SK-N-SH (cell line): ENCODE measurements around the gene IQSEC3. TPM values are rescaled to one million over a fixed set of nuclear protein-coding genes. Genes with fewer than 3 reads are reported as not detected.
"Not testable (repeated sequence)": the region's sequence is repeated elsewhere in the genome, so short reads cannot be mapped to it uniquely, and the experiment has no call there.

Experiments used
- CTCF ChIA-PET: fragments of 300-600, 350-600 bp; formaldehyde crosslinking; extraction: SDS; loops from one replicate; lab custom pipeline; 2021; lab: Yijun Ruan, JAX
- POLR2A ChIA-PET: fragments of 350-600 bp; sonication (Branson Sonifier 250); formaldehyde crosslinking; extraction: SDS; loops from one replicate; lab custom pipeline; 2020; ENCODE audit warnings: antibody characterized with exemption, inconsistent platforms; lab: Yijun Ruan, JAX
- DNase-seq: peaks from one replicate; pipeline ENCODE4 v3.0.0; 2012
- H2AFZ ChIP-seq: fragments of 200-600 bp; sonication (generic); 2 replicates; pipeline ENCODE4 v1.8.1; 2016; ENCODE audit warnings: antibody characterized with exemption, mild to moderate bottlenecking, low read depth
- H3F3A ChIP-seq: fragments of 200-600 bp; sonication (generic); replicated peaks from 2 replicates; pipeline ENCODE3; 2016; ENCODE audit warnings: antibody characterized with exemption, mild to moderate bottlenecking; ENCODE audit not compliant: insufficient read depth
- H3K27ac ChIP-seq, 2 experiments: fragments of 200-500 bp in 1 of 2; fragments of 200-600 bp in 1 of 2; sonication (Bioruptor generic) in 1 of 2; sonication (generic), shearing (Covaris generic) in 1 of 2; 2 replicates each; pipeline versions ENCODE4 v1.5.1 to v1.6.1; 2014 to 2016; ENCODE audit warnings: low read depth in 2 of 2, inconsistent platforms in 1 of 2, low read length in 1 of 2, mild to moderate bottlenecking in 1 of 2, mixed read lengths in 1 of 2
- H3K27me3 ChIP-seq: fragments of 200-600 bp; sonication (generic), shearing (Covaris generic); 2 replicates; pipeline ENCODE4 v1.6.1; 2016; ENCODE audit warnings: mixed run types; ENCODE audit not compliant: insufficient read depth
- H3K36me3 ChIP-seq, 2 experiments: fragments of 200-500 bp in 1 of 2; fragments of 200-600 bp in 1 of 2; sonication (Bioruptor generic) in 1 of 2; sonication (generic) in 1 of 2; replicated peaks in 1 of 2; 2 replicates each; pipeline versions ENCODE3 to v1.5.1; 2014 to 2016; ENCODE audit warnings: low read length in 1 of 2, mild to moderate bottlenecking in 1 of 2; ENCODE audit not compliant: insufficient read depth in 2 of 2, control insufficient read depth in 1 of 2
- H3K4me1 ChIP-seq, 2 experiments: fragments of 200-500 bp in 1 of 2; fragments of 200-600 bp in 1 of 2; sonication (Bioruptor generic) in 1 of 2; sonication (generic), shearing (Covaris generic) in 1 of 2; 2 replicates each; pipeline versions ENCODE4 v1.5.1 to v1.6.1; 2014 to 2016; ENCODE audit warnings: low read depth in 1 of 2, low read length in 1 of 2, mixed run types in 1 of 2; ENCODE audit not compliant: insufficient read depth in 2 of 2, control insufficient read depth in 1 of 2
- H3K4me2 ChIP-seq: fragments of 200-600 bp; sonication (generic), shearing (Covaris generic); 2 replicates; pipeline ENCODE4 v1.6.1; 2017; ENCODE audit warnings: mixed run types
- H3K4me3 ChIP-seq, 2 experiments: fragments of 200-500 bp in 1 of 2; fragments of 200-600 bp in 1 of 2; sonication (Bioruptor generic) in 1 of 2; sonication (generic), shearing (Covaris generic) in 1 of 2; 2 replicates each; pipeline versions ENCODE4 v1.5.1 to v1.8.1; 2014 to 2016; ENCODE audit warnings: low read depth in 2 of 2, inconsistent platforms in 1 of 2, low read length in 1 of 2, mild to moderate bottlenecking in 1 of 2, mixed read lengths in 1 of 2, moderate library complexity in 1 of 2
- H3K79me2 ChIP-seq: fragments of 200-600 bp; sonication (generic); 2 replicates; pipeline ENCODE4 v1.8.1; 2017; ENCODE audit warnings: mild to moderate bottlenecking; ENCODE audit not compliant: insufficient read depth
- H3K9ac ChIP-seq: fragments of 200-600 bp; sonication (generic); 2 replicates; pipeline ENCODE4 v1.6.1; 2017; ENCODE audit warnings: mixed run types
- H3K9me2 ChIP-seq: fragments of 200-600 bp; sonication (generic); 2 replicates; pipeline ENCODE4 v1.6.1; 2017; ENCODE audit warnings: mixed run types
- H3K9me3 ChIP-seq: fragments of 200-600 bp; sonication (generic); 2 replicates; pipeline ENCODE4 v1.6.1; 2017; ENCODE audit warnings: mixed run types, mild to moderate bottlenecking, moderate library complexity
- H4K20me1 ChIP-seq: fragments of 200-600 bp; sonication (generic); 2 replicates; pipeline ENCODE4 v1.6.1; 2017; ENCODE audit warnings: mild to moderate bottlenecking, mixed run types; ENCODE audit not compliant: insufficient read depth
- RXRA ChIP-seq: IDR thresholded peaks from 2 replicates; pipeline ENCODE4 v1.4.0; 2012; ENCODE audit warnings: low read depth, mild to moderate bottlenecking, borderline replicate concordance
- SIN3A ChIP-seq: IDR thresholded peaks from 2 replicates; pipeline ENCODE4 v1.6.1; 2012; ENCODE audit warnings: low read depth, mild to moderate bottlenecking, low read length, moderate library complexity, borderline replicate concordance
- TCF12 ChIP-seq: IDR thresholded peaks from 2 replicates; pipeline ENCODE4 v1.4.0; 2012
- WGBS: methylation state at CpG from one replicate; pipeline ENCODE4 v1.1.6; 2017; ENCODE audit warnings: low lambda C conversion rate; 5-methylcytosine and 5-hydroxymethylcytosine counted together
- polyA plus RNA-seq, 3 experiments: library from polyadenylated mRNA; depleted of rRNA; stranded (reverse); fragments of >200 nt; gene quantifications; 2 replicates each; pipeline ENCODE4 v1.2.3, GENCODE V29; 2012
- TF ChIP-seq, protein P1 (sequence below): fragments of 150-350 bp; IDR thresholded peaks from 2 replicates; pipeline ENCODE4 v1.6.1; 2016; ENCODE audit warnings: mild to moderate bottlenecking, low read depth, low read length

The IQSEC3 gene
- polyA plus RNA-seq, 1 of the 3 experiments (the other 2 are of a cell fraction): 0.02 TPM

DNA sequence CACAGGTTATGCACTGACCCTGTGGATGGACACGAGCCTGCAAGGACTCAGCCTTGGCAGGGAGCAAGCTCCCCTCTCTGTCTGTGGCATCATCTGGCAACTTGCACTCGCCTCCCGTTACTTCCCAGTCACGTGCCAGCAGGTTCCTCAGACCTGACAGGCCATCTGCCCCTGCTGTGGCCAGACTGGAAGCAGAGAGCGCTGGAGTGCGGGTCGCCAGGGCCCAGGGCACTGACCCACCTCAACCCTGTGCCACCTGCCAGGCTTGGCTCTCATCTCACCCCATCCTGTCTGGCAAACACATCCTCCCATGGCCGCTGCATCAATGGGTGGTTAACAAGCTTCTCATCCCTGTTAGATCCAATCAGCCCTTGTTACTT lies 119.0 kb downstream of the IQSEC3 start:
- Histone ChIP-seq H3K4me2 (no peak overlapping the region), H3K9me3 (no peaks in the 10 kb centered on the region), H3K27me3 (no peaks in the 10 kb centered on the region), H3K9ac (no peak overlapping the region), H3F3A (peaks cover 6% of the 10 kb centered on the region), H3K9me2 (no peaks in the 10 kb centered on the region), H3K27ac (0 out of 4 replicates have a peak overlapping the region, but pooled peaks of 1 of the 2 experiments have one; percentile 8), H3K4me3 (no peak overlapping the region), H3K36me3 (no peaks in the 10 kb centered on the region), H2AFZ (no peak overlapping the region), H4K20me1 (no peaks in the 10 kb centered on the region), H3K79me2 (no peaks in the 10 kb centered on the region), H3K4me1 (peaks cover 7 to 23% of the 10 kb centered on the region in 2 experiments; a peak in 2 of 4 replicates)
- no peak for DNase-seq
- CTCF ChIA-PET: interaction anchor here (1.0 to 1.4 kb wide), 2 partner anchors 9 to 15 kb away, joined by 3 read pairs; no protein-coding TSS in a partner anchor
- TF ChIP-seq TCF12: no peak
- TF ChIP-seq, protein P1, sequence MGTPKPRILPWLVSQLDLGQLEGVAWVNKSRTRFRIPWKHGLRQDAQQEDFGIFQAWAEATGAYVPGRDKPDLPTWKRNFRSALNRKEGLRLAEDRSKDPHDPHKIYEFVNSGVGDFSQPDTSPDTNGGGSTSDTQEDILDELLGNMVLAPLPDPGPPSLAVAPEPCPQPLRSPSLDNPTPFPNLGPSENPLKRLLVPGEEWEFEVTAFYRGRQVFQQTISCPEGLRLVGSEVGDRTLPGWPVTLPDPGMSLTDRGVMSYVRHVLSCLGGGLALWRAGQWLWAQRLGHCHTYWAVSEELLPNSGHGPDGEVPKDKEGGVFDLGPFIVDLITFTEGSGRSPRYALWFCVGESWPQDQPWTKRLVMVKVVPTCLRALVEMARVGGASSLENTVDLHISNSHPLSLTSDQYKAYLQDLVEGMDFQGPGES: no peak
- 33% methylated on average over 1 of the region's 8 CpGs for WGBS
- POLR2A ChIA-PET: interaction anchor here (1.2 kb wide), 1 partner anchor 14 kb away, joined by 4 read pairs; no protein-coding TSS in a partner anchor

DNA sequence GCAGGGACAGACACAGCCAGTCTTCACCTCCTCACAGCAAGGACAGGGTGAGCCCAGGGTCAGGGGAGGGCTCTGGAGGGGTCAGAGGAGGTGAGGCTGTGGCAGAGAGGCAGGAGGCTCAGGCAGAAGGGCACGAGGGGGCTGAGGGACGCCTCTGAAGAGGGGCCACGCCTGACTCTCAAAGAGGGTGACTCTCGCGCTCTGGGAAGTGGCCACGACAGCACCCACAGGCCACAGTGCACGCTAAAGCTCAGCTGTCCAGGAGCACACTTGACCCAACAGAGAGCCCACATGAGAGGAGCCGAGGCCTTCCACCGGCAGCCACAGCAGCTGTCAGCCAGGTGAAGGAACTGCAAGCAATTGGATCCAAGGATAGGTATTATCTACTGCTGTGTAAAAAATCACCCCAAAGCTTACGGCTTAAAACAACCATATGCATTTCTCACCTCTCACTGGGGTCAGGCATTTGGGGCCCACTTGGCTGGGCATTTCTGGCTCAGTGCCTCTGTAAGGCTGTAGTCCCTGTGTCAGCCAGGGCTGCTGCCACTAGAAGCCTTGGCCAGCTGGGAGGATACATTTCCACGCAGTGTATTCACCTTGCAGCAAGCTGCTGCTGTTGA lies 119.5 kb downstream of the IQSEC3 start:
- H3K9me3 ChIP-seq: no peaks in the 10 kb centered on the region
- no peaks in the 10 kb centered on the region for H4K20me1 ChIP-seq
- H3K4me3 ChIP-seq: no peak overlapping the region
- H3K4me1 ChIP-seq: peaks cover 7 to 22% of the 10 kb centered on the region in 2 experiments; a peak in 2 of 4 replicates
- TF ChIP-seq SIN3A (no peak), RXRA (no peak)
- TF ChIP-seq, all 33 proteins: peak for 0
- Histone ChIP-seq H3K27me3 (no peaks in the 10 kb centered on the region), H3K36me3 (no peaks in the 10 kb centered on the region), H3K9ac (no peak overlapping the region), H3K4me2 (no peak overlapping the region), H3K79me2 (no peaks in the 10 kb centered on the region), H3K9me2 (no peaks in the 10 kb centered on the region), H2AFZ (no peak overlapping the region), H3K27ac (no peak overlapping the region), H3F3A (peaks cover 6% of the 10 kb centered on the region)
- POLR2A ChIA-PET: interaction anchor here (1.2 kb wide), 1 partner anchor 13 kb away, joined by 4 read pairs; no protein-coding TSS in a partner anchor
- WGBS: 78% methylated on average over 9 of the region's 11 CpGs
- CTCF ChIA-PET: interaction anchor here (0.6 to 1.4 kb wide), 5 partner anchors 9 to 128 kb away, joined by 3 to 4 read pairs (median 3); no protein-coding TSS in a partner anchor
- DNase-seq: no peak

DNA sequence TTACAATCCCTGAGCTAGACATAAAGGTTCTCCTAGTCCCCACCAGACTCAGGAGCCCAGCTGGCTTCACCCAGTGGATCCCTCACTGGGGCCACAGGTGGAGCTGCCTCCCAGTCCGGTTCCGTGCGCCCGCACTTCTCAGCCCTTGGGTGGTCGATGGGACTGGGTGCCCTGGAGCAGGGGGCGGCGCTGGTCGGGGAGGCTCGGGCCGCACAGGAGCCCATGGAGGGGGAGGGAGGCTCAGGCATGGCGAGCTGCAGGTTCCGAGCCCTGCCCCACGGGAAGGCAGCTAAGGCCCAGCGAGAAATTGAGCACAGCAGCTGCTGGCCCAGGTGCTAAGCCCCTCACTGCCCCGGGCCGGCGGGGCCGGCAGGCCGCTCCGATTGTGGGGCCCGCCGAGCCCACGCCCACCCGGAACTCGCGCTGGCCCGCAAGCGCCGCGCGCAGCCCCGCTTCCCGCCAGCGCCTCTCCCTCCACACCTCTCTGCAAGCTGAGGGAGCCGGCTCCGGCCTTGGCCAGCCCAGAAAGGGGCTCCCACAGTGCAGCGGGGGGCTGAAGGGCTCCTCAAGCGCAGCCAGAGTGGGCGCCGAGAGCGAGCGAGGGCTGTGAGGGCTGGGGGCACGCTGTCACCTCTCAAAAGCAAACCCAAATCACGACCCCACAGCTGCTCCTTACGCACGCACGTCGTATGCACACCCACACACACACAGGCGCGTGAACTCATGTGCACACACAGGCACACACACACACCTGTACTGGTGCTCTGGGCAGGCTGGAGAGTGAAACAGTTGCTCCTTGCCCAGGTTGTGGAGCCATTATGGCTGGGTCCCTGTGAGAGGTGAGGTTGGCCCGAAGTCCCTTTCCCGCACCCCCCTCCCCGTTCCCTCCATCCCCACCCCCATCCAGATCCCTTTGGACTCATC lies 121.7 kb downstream of the IQSEC3 start:
- CTCF ChIA-PET: interaction anchor here (0.7 to 4.6 kb wide), 12 partner anchors 10 to 82 kb away, joined by 3 to 43 read pairs (median 5); no protein-coding TSS in a partner anchor
- H3K4me2 ChIP-seq: peak overlapping the region; percentile 75

More for the DNA sequence above, 121.7 kb downstream of the IQSEC3 start:
- DNase-seq, POLR2A ChIA-PET, H3K27ac ChIP-seq, H3K79me2 ChIP-seq, H3K9me2 ChIP-seq, H4K20me1 ChIP-seq, H3F3A ChIP-seq, H3K36me3 ChIP-seq, H3K9ac ChIP-seq, H3K27me3 ChIP-seq, H3K9me3 ChIP-seq: not testable (repeated sequence)
- Histone ChIP-seq H3K4me1 (peaks cover 0 to 22% of the 10 kb centered on the region in 2 experiments; a peak in 1 of 4 replicates), H3K4me3 (peak overlapping the region; percentile 43 to 56; a peak in 3 of 4 replicates), H2AFZ (peak overlapping the region; percentile 78; the same call in 1 of the 2 replicates)
- WGBS: 87% methylated on average over 23 of the region's 53 CpGs
